Glutamatergic neuron (in vitro differentiated cells): ENCODE results near the gene AKT1. TPM values are rescaled to one million over a fixed set of nuclear protein-coding genes. Genes with fewer than 3 reads are reported as not detected.

Experiments
- DNase-seq: peaks from one replicate; pipeline ENCODE4 v3.0.0; 2022
- H3K27ac Mint-ChIP-seq: one replicate; pipeline ENCODE4 v1.8.0; 2020; ENCODE audit warnings: mild to moderate bottlenecking, mixed read lengths, inconsistent platforms; ENCODE audit not compliant: unreplicated experiment
- H3K27me3 Mint-ChIP-seq: one replicate; pipeline ENCODE4 v1.8.0; 2020; ENCODE audit warnings: mild to moderate bottlenecking, moderate library complexity, mixed read lengths, inconsistent platforms; ENCODE audit not compliant: unreplicated experiment
- H3K36me3 Mint-ChIP-seq: one replicate; pipeline ENCODE4 v1.8.0; 2020; ENCODE audit warnings: mild to moderate bottlenecking, mixed read lengths, inconsistent platforms; ENCODE audit not compliant: unreplicated experiment
- H3K4me1 Mint-ChIP-seq: one replicate; pipeline ENCODE4 v1.8.0; 2020; ENCODE audit warnings: mild to moderate bottlenecking, low read depth, mixed read lengths, inconsistent platforms; ENCODE audit not compliant: unreplicated experiment
- H3K4me3 Mint-ChIP-seq: one replicate; pipeline ENCODE4 v1.8.0; 2020; ENCODE audit warnings: mild to moderate bottlenecking, mixed read lengths, inconsistent platforms; ENCODE audit not compliant: unreplicated experiment
- H3K9me3 Mint-ChIP-seq: one replicate; pipeline ENCODE4 v1.8.0; 2020; ENCODE audit warnings: mild to moderate bottlenecking, moderate library complexity, mixed read lengths, inconsistent platforms; ENCODE audit not compliant: unreplicated experiment
- CTCF ChIP-seq: fragments of 200-600 bp; sonication (generic); IDR thresholded peaks from one replicate; pipeline ENCODE4 v1.5.0; 2021; ENCODE audit not compliant: partially characterized antibody, unreplicated experiment
- total RNA-seq: library from RNA; stranded (reverse); fragmentation: NEBNext Ultra II Directional; extraction: Animal tissue kit (Norgen Biotek cat#: 25700); gene quantifications from one replicate; pipeline ENCODE4 v1.2.1, GENCODE V29; 2021; ENCODE audit not compliant: unreplicated experiment

The AKT1 gene
- total RNA-seq, 1 donor from 2014 or later = 300 TPM

- peaks cover 7% of the 10 kb centered on the region for H3K27me3 Mint-ChIP-seq
- no peak for TF ChIP-seq CTCF
- DNase-seq = no peak
Observed at GRCh38 chr14:104741108-104741802, 54.3 kb downstream of the AKT1 start.

GRCh38 chr14:104739546-104740516 lies 55.7 kb downstream of the AKT1 start:
- Mint-ChIP-seq H3K36me3 (no peaks in the 10 kb centered on the region), H3K27me3 (peaks cover 9% of the 10 kb centered on the region), H3K4me1 (peaks cover 3% of the 10 kb centered on the region), H3K27ac (no peak overlapping the region), H3K9me3 (peaks cover 8% of the 10 kb centered on the region), H3K4me3 (no peak overlapping the region)
- DNase-seq = no peak
- no peak for TF ChIP-seq CTCF

More at GRCh38 chr14:104741108-104741802, 54.3 kb downstream of the AKT1 start:
- peaks cover 3% of the 10 kb centered on the region for H3K4me1 Mint-ChIP-seq
- H3K4me3 Mint-ChIP-seq = no peak overlapping the region
- H3K36me3 Mint-ChIP-seq = no peaks in the 10 kb centered on the region
- H3K27ac Mint-ChIP-seq = no peak overlapping the region
- peaks cover 4% of the 10 kb centered on the region for H3K9me3 Mint-ChIP-seq

- Mint-ChIP-seq H3K9me3 (peaks cover 8% of the 10 kb centered on the region), H3K27me3 (peaks cover 9% of the 10 kb centered on the region), H3K4me3 (no peak overlapping the region), H3K27ac (no peak overlapping the region), H3K4me1 (peaks cover 3% of the 10 kb centered on the region), H3K36me3 (no peaks in the 10 kb centered on the region)
- TF ChIP-seq CTCF = no peak
- DNase-seq = no peak
Observed at GRCh38 chr14:104739026-104739425, 56.5 kb downstream of the AKT1 start.

GRCh38 chr14:104738375-104739019 lies 57.1 kb downstream of the AKT1 start:
- no peak for DNase-seq
- Mint-ChIP-seq H3K4me3 (no peak overlapping the region), H3K27me3 (peaks cover 9% of the 10 kb centered on the region), H3K9me3 (peaks cover 8% of the 10 kb centered on the region), H3K36me3 (no peaks in the 10 kb centered on the region), H3K4me1 (peaks cover 3% of the 10 kb centered on the region), H3K27ac (no peak overlapping the region)
- no peak for TF ChIP-seq CTCF
